Prostate gland (tissue), 2 donors: ENCODE results near the gene TMPO.

Experiments
- CTCF ChIP-seq, 4 experiments: fragments of 200-600 bp in 2 of 4; fragments of 450-650 bp in 2 of 4; sonication (generic) in 2 of 4; IDR thresholded peaks; 1 replicate in 3 of 4; 2 replicates in 1 of 4; pipeline ENCODE4 v1.5.1; 2016 to 2019; ENCODE audit warnings: antibody characterized with exemption in 4 of 4, mild to moderate bottlenecking in 2 of 4, moderate library complexity in 2 of 4
- POLR2A ChIP-seq: fragments of 450-650 bp; IDR thresholded peaks from one replicate; pipeline ENCODE4 v1.6.1; 2016; ENCODE audit warnings: antibody characterized with exemption, mild to moderate bottlenecking

- TF ChIP-seq CTCF (IDR thresholded peaks at IDR 0.05) (no peak), POLR2A (peak; percentile 94)
Observed at GRCh38 chr12:98593351-98594049, 78.1 kb downstream of the TMPO start, which contains the start of gene SLC25A3.
